Gastrocnemius medialis (tissue), 4 donors: ENCODE data around the gene STMND1.

Source experiments
- CTCF ChIP-seq, 5 experiments: fragments of 450-650 bp in 3 of 5; fragments of 200-600 bp in 2 of 5; sonication (generic) in 2 of 5; IDR thresholded peaks in 4 of 5; conservative IDR thresholded peaks in 1 of 5; 1 replicate in 4 of 5; 2 replicates in 1 of 5; pipeline ENCODE4 v1.5.1; 2016 to 2019; ENCODE audit warnings: antibody characterized with exemption in 5 of 5, mild to moderate bottlenecking in 3 of 5, moderate library complexity in 3 of 5
- POLR2A ChIP-seq, 2 donors: fragments of 450-650 bp; IDR thresholded peaks; one replicate each; pipeline ENCODE4 v1.6.1; 2017; ENCODE audit warnings: antibody characterized with exemption in 2 of 2, mild to moderate bottlenecking in 2 of 2, moderate library complexity in 2 of 2

- TF ChIP-seq POLR2A (IDR thresholded peaks at IDR 0.05) (no peak), CTCF (IDR thresholded peaks at IDR 0.05 in 4 of 5, conservative IDR thresholded peaks at IDR 0.05 in 1 of 5) (no peak)
These were observed 42.8 kb upstream of the STMND1 start for GRCh38 chr6:17059022-17059421.
